ENCODE results near the gene AGAP1. TPM values are rescaled to one million over a fixed set of nuclear protein-coding genes. Genes with fewer than 3 reads are reported as not detected.

AGAP1 gene
- total and polyA plus RNA-seq, 8 donors: 5.0 to 27.6 (median 17.4) TPM

GRCh38 chr2:235638541-235639427 lies 144.9 kb downstream of the AGAP1 start:
- TF ChIP-seq CTCF (IDR thresholded peaks at IDR 0.05): no peak
- Histone ChIP-seq H3K27ac (no peak overlapping the region), H3K36me3 (no peaks in the 10 kb centered on the region), H3K4me1 (peaks cover 0 to 9% (median 6%) of the 10 kb centered on the region in 3 donors), H3K9me3 (no peaks in the 10 kb centered on the region), H3K27me3 (no peaks in the 10 kb centered on the region), H3K4me3 (no peak overlapping the region)
- no peak for DNase-seq
- no peak for ATAC-seq
- no peak for FAIRE-seq
- 89 to 95% methylated on average over 12 of the region's 12 CpGs for WGBS, 2 donors
- intact Hi-C loops (cut with DNase I): no loop called here

GRCh38 chr2:235639428-235639773 lies 145.6 kb downstream of the AGAP1 start:
- Histone ChIP-seq H3K9me3 (no peaks in the 10 kb centered on the region), H3K27me3 (no peaks in the 10 kb centered on the region), H3K4me1 (peaks cover 0 to 9% (median 6%) of the 10 kb centered on the region in 3 donors), H3K36me3 (no peaks in the 10 kb centered on the region), H3K27ac (no peak overlapping the region), H3K4me3 (no peak overlapping the region)
- FAIRE-seq (no peak), DNase-seq (no peak), ATAC-seq (peak in 3 of 4 donors; percentile 58 to 72 (median 63))
- intact Hi-C loops (cut with DNase I): no loop called here
- TF ChIP-seq CTCF (IDR thresholded peaks at IDR 0.05): no peak
- WGBS, 2 donors: 77 to 79% methylated on average over 8 of the region's 8 CpGs

- DNase-seq: no peak
- TF ChIP-seq CTCF (IDR thresholded peaks at IDR 0.05): no peak
- intact Hi-C loops (cut with DNase I): no loop called here
- no peaks in the 10 kb centered on the region for H3K27me3 ChIP-seq
- H3K4me1 ChIP-seq: peaks cover 0 to 9% (median 6%) of the 10 kb centered on the region in 3 donors
- ATAC-seq: no peak
- no peaks in the 10 kb centered on the region for H3K36me3 ChIP-seq
- no peak for FAIRE-seq
- H3K9me3 ChIP-seq: no peaks in the 10 kb centered on the region
- H3K27ac ChIP-seq: no peak overlapping the region
- 84 to 88% methylated on average over 2 of the region's 2 CpGs for WGBS, 2 donors
- H3K4me3 ChIP-seq: no peak overlapping the region
These were observed 146.0 kb downstream of the AGAP1 start for GRCh38 chr2:235639885-235640284.

DNA sequence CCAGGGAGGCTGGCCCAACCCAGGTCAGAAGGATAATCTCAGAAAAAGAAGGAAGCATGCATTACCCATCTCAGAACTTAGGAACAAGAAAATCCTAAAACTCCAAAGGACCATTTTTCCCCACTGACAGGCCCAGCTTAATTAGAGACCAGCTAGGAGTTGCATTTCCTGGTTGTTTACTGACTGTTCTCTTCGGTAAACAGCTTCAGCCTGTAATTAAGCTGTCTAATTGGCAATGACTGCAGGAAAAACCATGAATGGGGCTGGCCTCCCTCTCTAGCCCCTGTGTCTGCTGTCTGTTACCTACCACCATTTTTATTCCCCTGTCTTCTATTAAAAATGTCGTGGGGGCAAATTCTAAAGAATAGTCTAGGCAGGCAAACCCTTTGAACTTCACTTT lies 146.5 kb downstream of the AGAP1 start:
- DNase-seq (no peak), ATAC-seq (no peak), FAIRE-seq (no peak)
- no peak for TF ChIP-seq CTCF (IDR thresholded peaks at IDR 0.05)
- H3K27ac ChIP-seq: no peak overlapping the region
- intact Hi-C loops (cut with DNase I): no loop called here
- no peaks in the 10 kb centered on the region for H3K27me3 ChIP-seq
- no peaks in the 10 kb centered on the region for H3K9me3 ChIP-seq
- H3K36me3 ChIP-seq: no peaks in the 10 kb centered on the region
- H3K4me1 ChIP-seq: peaks cover 0 to 9% (median 6%) of the 10 kb centered on the region in 3 donors
- WGBS, 2 donors: 66 to 71% methylated on average over 2 of the region's 2 CpGs
- H3K4me3 ChIP-seq: no peak overlapping the region
